Measurements from ENCODE around the gene ZNF613.

ZNF613 gene

GRCh38 chr19:51986309-51987291 lies 59.3 kb downstream of the ZNF613 start, which contains the start of gene ZNF350:
ZNF350 (minus strand) TSS chr19:51986840; CDS start chr19:51974360, 12,480 bp downstream.
- TF ChIP-seq POLR2A (IDR thresholded peaks at IDR 0.05; ENCODE audit: extremely low read depth, insufficient read length) = peak; percentile 60
- TF ChIP-seq MYC (IDR thresholded peaks at IDR 0.05; ENCODE audit: low read depth, low read length) = peak; percentile 83
- peak; percentile 73 for TF ChIP-seq MAX (IDR thresholded peaks at IDR 0.05; ENCODE audit: low read depth, low read length)
- TF ChIP-seq CTCF (IDR thresholded peaks at IDR 0.05; ENCODE audit: low read depth, low read length) = no peak
- H3K4me3 ChIP-seq (ENCODE audit: low read depth, low read length) = peak within 1 kb of the TSS; percentile 100
- peak; percentile 98 for DNase-seq (ENCODE audit: low read depth)

- no peak overlapping the region for H3K4me3 ChIP-seq (ENCODE audit: low read depth, low read length)
- no peak for TF ChIP-seq CTCF (IDR thresholded peaks at IDR 0.05; ENCODE audit: low read depth, low read length)
- no peak for TF ChIP-seq MYC (IDR thresholded peaks at IDR 0.05; ENCODE audit: low read depth, low read length)
- no peak for DNase-seq (ENCODE audit: low read depth)
These were observed 66.2 kb downstream of the ZNF613 start for GRCh38 chr19:51993422-51993821.

GRCh38 chr19:51994048-51994644 lies 66.9 kb downstream of the ZNF613 start:
- no peak for DNase-seq (ENCODE audit: low read depth)
- no peak for TF ChIP-seq MYC (IDR thresholded peaks at IDR 0.05; ENCODE audit: low read depth, low read length)
- TF ChIP-seq MAX (IDR thresholded peaks at IDR 0.05; ENCODE audit: low read depth, low read length) = no peak
- no peak for TF ChIP-seq POLR2A (IDR thresholded peaks at IDR 0.05; ENCODE audit: extremely low read depth, insufficient read length)
- TF ChIP-seq CTCF (IDR thresholded peaks at IDR 0.05; ENCODE audit: low read depth, low read length) = no peak
- no peak overlapping the region for H3K4me3 ChIP-seq (ENCODE audit: low read depth, low read length)

Data from NB4 (cell line).